Hematopoietic multipotent progenitor cell treated with erythropoietin and hydrocortisone succinate and interleukin-3 and kit ligand, for 17 days (in vitro differentiated cells): ENCODE results near the gene PADI1.

Experiments used
- DNase-seq: peaks from one replicate; pipeline ENCODE4 v3.0.0-alpha.2; 2015; ENCODE audit warnings: low spot score

Gene PADI1

GRCh38 chr1:17198476-17199258 is 6.3 kb upstream of the PADI1 start:
- no peak for DNase-seq

- no peak for DNase-seq
These were observed 5.5 kb upstream of the PADI1 start for GRCh38 chr1:17199267-17200044.

GRCh38 chr1:17200246-17200645 is 4.7 kb upstream of the PADI1 start:
- no peak for DNase-seq

DNA sequence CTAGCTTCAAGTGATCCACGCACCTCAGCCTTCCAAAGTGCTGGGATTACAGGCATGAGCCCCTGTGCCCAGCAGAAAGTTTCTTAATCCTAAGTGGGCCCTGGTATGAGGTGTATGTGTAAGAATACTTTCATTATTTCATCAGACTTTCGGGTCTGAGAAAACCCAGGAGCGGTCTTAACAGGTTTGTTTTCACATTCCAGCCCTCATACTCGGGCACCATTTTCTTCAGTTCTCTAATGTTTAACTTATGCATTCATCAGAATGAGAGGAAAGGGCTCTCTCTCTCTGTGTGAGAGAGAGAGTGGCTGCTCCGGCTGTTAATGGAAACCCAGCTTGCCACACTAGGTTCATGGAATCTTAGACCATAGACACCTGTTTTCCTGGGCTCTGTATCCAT is 4.2 kb upstream of the PADI1 start:
- no peak for DNase-seq

DNA sequence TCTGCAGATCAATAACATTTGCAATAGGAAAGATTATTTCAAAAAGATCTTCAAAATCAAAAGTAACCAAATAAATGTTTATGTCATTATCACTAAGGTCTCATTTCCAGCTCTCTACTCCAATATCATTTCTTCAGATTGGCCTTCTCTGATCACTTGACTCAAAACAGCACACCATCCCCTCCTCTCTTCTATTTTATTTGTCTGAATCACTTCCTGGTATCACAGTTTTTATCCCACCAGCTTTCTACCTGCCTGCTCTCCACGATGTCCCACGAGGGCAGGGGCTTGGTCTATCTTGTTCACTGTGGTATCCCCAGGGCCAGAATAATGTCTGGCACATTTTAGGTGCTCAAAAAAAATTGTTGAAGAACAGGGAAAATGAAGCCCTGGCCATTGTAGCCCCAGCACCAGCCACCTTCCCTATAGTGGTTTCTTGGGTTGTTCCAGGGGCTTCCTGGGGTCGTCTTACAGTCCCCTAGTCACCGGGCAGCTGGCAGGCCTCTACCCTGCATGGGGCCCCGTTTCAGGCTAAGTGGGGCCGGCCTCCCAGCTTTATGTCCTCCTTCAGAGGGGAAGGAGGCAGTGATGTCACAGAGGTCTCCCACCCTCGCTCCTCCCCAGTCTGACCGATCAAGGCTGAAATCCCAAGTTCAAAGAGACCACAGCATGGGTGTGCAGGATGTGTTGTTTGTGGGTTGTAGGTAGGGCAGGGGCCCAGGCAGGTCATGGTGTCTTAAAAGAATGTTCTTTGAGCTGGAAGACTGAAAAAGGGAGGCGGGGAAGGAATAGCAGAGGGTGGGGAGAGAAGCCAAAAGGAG is 3.5 kb upstream of the PADI1 start:
- no peak for DNase-seq

- no peak for DNase-seq
These were observed 724 bp downstream of the PADI1 start for GRCh38 chr1:17205652-17206051.

GRCh38 chr1:17206196-17206595 is 1.3 kb downstream of the PADI1 start:
- DNase-seq = no peak

DNA sequence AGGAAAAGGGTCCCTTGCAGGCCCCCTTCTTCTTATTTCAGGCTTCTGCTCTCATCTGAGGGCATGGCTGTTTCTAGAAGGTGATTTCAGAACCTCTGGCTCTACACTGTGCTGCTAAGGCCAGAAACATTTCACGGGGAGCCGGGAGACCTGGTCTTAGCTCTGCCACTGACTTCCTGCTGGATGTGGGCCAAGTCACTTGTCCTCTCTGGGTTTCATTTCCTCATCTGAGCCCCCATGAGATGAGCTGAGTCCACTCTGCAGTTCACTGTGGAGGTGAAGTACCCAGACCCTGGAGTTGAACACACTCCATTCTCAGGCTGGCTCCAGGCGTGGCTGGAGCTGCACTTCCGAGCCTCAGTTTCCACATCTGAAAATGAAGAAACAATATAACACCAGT is 2.1 kb downstream of the PADI1 start:
- DNase-seq = no peak

DNA sequence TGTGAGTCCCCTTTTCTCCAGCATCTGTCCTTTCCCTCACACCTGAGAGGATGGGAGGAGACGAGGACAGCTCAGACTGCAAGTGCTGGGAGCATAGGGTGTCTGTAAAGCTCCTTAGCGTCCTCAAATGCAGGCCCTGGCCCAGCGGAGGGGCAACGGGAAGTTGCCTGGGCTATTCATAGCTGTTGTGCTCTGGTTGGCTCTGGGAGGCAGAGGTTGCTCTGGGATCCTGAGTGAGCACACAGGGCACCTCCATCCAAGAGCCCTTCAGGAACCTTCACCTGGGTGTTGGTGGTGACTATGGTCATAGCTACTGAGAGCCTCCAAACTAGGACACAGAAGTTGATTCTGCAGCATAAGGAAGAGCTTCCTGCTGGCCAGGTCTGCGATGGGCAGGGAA is 2.6 kb downstream of the PADI1 start:
- no peak for DNase-seq

DNA sequence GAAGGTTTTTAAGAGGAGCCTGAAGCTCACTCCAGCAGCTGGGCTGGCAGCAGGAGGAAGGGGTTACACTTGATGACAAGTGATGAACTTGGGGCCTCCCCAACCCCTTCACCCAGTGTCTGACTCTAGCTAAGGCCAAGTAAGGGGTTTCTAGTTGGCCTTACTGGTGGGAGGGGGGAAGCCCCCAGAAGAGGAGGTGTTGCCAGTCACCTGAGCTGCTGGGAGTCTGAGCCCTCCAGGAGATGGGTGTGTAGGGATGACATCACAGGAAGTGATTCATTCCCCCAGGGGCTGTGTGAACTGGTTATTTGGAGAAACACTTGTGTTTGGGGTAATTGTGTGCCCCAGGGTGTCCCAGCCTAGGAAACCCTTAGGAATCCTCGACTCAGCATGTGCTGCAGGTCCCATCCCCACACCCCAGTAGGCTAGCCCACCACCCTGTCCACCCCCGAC is 3.1 kb downstream of the PADI1 start:
- no peak for DNase-seq

DNA sequence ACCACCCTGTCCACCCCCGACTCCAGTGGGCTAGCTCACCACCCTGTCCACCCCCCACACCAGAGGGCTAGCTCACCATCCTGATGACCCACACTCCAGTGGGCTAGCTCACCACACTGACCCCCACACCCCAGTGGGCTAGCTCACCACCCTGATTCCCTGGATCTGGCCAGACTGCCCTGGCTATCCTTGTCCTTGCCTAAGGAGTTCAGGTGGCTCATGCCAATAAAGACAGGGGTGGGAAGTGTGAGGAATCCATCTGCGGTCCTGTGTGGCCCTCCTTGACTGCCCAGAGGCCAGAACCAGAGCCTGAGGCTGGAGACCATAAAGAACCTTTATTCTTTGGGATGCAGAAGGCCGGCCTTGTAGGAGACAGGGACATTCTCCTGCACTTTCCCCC is 3.6 kb downstream of the PADI1 start:
- DNase-seq = no peak

- no peak for DNase-seq
These were observed 4.5 kb downstream of the PADI1 start for GRCh38 chr1:17209430-17209829.

DNA sequence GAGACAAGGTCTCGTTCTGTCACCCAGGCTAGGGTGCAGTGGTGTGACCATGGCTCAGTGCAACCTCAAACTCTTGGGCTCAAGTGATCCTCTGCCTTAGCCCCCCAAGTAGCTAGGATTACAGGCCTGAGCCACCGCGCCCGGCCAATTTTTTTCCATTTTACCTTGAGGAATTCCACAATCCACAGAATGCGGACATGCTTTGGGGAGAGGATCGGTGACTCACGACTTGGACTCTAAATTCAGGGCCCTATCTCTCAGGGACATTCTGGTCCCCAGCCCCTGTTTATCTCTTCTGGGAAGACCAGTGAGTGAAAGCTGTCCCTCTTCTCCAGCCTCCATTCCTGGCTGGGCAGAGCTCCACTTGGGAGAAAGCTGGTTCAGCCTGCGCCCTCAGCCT is 5.2 kb downstream of the PADI1 start:
- no peak for DNase-seq

- DNase-seq = no peak
These were observed 6.4 kb downstream of the PADI1 start for GRCh38 chr1:17211377-17211776.

- no peak for DNase-seq
These were observed 7.1 kb downstream of the PADI1 start for GRCh38 chr1:17212009-17212408.

GRCh38 chr1:17212487-17213121 is 7.7 kb downstream of the PADI1 start:
- no peak for DNase-seq

DNA sequence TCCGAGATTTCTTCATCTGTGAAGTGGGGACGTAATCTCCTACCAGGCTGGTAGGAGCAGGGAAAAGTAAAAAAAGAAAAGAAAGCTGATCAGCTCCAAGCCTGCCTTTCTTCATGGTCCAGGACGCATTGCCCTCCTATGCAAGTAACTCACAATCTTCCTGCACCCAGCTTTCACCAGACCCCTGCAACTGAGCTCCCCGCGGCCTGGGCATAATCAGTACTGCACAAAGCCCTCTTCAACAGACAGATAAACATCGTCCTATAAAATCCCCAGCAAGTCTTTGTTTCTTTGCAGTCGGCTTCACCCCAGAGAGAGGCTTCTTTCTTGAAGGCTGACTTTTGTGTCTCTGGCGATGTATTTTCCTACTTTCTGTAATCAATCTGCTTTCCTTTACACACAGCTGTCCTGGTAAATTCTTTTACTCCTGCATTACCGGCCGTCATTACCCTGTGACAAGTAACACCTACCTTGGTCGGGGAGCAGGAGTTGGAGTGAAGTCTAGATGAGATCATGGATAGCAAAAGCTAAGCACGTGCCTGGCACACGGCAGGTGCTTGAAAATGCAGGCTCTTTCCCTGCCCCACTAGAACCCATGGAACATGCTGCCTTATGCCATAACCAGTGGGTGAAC is 8.3 kb downstream of the PADI1 start:
- DNase-seq = no peak

DNA sequence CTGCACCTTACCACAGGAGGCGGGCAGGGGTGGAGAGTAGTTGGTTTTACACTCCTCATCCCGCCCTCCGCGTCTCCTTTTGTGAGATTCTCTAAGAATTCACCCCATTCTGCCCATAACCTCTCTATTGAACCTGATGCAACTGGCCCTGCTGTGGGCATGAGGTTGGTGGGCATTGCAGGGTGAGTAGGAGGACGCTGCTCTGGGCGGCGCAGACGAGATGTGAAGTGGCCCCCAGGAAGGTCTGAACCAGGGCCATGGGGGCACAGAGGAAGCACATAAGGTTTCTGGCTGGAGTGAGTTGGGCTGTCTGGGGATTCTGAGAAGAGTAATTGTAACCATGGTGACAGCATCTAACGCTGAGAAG is 8.8 kb downstream of the PADI1 start:
- DNase-seq = no peak

DNA sequence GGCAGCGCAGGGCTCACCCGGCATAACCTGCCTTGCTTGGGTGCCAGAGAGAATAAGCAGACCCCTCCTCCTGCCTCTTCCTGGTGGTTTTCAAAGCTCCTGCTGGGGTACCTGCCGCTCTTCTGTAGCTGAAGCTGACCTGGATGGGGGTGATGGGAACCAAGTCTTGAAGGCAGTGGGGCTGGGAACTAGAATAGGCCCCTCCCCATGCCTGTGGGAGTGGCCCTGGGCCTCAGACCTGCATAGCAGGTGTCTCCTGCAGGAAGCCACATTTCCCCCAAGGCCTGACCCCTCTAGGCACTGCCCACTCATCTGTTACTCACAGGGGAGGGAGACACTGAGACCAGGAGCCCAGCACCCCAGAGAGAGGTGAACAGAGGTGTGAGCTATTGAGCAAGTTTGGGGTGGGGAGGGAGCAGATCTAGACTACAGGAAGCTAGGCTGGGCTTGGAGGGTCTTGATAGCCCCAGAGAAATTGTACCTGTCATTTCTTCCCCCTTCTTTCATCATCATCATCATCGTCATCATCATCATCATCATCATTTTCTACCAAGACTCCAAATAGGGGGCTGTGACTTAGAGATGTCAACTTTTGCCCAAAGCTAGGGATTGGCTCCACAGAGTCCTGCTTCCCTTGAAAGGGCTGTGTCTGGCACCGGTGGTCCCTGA is 10.1 kb downstream of the PADI1 start:
- no peak for DNase-seq

- DNase-seq = no peak
These were observed 10.6 kb downstream of the PADI1 start for GRCh38 chr1:17215545-17215890.

DNA sequence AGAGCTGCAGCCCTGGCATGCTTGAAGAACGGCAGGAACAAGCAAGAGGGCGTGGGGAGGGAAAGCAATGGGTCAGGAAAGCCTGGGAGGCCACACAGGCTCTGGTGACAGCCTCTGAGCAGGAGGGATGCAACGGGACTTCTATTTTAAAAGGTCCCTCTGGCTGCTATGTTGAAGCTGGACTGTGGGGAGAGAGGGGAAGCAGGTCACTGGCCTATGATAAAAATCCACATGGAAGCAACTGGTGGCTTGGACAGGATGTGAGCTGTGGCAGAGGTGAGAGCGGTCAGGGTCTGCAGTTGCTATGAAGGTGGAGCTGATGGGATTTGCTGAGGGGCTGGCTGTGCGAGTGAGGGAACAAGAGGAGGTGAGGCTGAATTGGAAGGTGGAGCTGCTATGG is 11.2 kb downstream of the PADI1 start:
- no peak for DNase-seq
